Motor neuron (in vitro differentiated cells): ENCODE results near the gene SLC9A3. TPM values are rescaled to one million over a fixed set of nuclear protein-coding genes. Genes with fewer than 3 reads are reported as not detected.
A peak's percentile ranks its signal among the peaks of the same experiment; 100 is the strongest.

ENCODE experiments used
- ATAC-seq, 8 experiments: fragments of 200-7000 bp; cut with Tn5 transposase; replicated peaks in 6 of 8; 2 replicates each; pipeline ENCODE4 v1.8.0; 2021; ENCODE audit warnings: mild to moderate bottlenecking in 8 of 8, moderate library complexity in 8 of 8
- H3K27ac ChIP-seq, 2 donors: fragments of 250-450 bp; sonication (Bioruptor Pico); 2 replicates each; pipeline ENCODE4 v1.9.0; 2021; ENCODE audit warnings: antibody characterized with exemption in 2 of 2, mild to moderate bottlenecking in 2 of 2, moderate library complexity in 1 of 2
- H3K4me1 ChIP-seq, 2 donors: fragments of 250-450 bp; sonication (Bioruptor Pico); replicated peaks in 1 of 2; 2 replicates each; pipeline ENCODE4 v1.6.1; 2021; ENCODE audit warnings: antibody characterized with exemption in 2 of 2, mild to moderate bottlenecking in 2 of 2, moderate library complexity in 1 of 2
- H3K4me3 ChIP-seq, 5 donors: fragments of 250-450 bp; sonication (Bioruptor Pico); 2 replicates each; pipeline ENCODE4 v1.9.0; 2021; ENCODE audit warnings: antibody characterized with exemption in 5 of 5, mild to moderate bottlenecking in 5 of 5, moderate library complexity in 4 of 5
- WGBS, 10 experiments: fragments of 450-650 bp; shearing (Covaris generic); methylation state at CpG; one replicate each; pipeline ENCODE4 v1.0.0; 2022; 5-methylcytosine and 5-hydroxymethylcytosine counted together
- in situ Hi-C, 9 experiments: fragments of 400-800 bp; cut with MboI; loops; one replicate each; pipeline ENCODE4 v1.15.0; 2021; ENCODE audit warnings: low sequenced_read_pairs in 9 of 9, low pct_unique_long_range_greater_than_20kb in 2 of 9; ENCODE audit not compliant: unreplicated experiment in 9 of 9
- total RNA-seq, 8 experiments: library from RNA; unstranded; fragments of 300-600 nt; gene quantifications; 2 replicates each; pipeline versions ENCODE4 v1.2.3 to v1.2.4, GENCODE V29; 2022

SLC9A3 gene
- total RNA-seq, 8 experiments from 2014 or later, result 0.97 to 92.5 (median 1.6) TPM

DNA sequence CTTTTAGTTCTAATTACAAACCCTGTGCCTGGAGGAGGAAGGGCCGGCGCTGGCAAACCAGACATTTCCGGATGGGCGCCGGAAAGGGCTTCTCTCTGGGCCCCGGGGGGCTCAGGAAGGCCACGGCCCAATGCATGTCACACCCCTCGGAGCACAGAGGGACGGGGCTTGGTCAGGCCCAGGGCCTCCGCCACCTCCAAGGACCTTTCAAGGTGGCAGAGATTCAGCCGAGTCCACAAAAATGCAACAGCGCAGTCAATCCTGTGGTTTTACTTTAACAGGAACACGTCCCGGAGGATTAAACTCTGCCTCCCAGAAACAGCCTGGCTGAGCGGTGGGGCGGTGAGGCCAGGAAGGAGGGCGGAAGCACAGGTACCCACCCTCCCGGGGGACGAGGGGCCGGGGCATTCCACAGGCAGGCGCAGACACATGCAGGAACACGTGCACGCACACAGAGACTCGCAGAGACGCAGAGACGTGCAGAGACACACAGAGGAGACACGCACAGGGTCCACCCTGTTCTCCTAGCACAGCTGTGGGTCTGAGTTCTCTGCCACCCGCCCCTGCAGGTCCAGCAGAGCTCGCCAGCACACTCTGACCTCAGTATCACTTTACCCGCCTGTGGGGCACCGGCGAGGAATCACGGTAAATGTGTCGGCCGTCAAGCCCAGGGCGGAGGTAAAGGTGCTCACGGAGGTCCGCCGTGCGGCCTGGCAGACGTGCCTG is 23.0 kb downstream of the SLC9A3 start:
- Histone ChIP-seq H3K4me3 (no peak overlapping the region), H3K4me1 (peaks cover 0 to 3% of the 10 kb centered on the region in 2 donors), H3K27ac (no peak overlapping the region)
- in situ Hi-C loops, result no loop called here
- 53 to 82% (median 67%) methylated on average over 2 to 11 of the region's 41 CpGs; no CpG with 5 or more reads in 5 of the 10 experiments for WGBS, 10 experiments
- no peak for ATAC-seq

DNA sequence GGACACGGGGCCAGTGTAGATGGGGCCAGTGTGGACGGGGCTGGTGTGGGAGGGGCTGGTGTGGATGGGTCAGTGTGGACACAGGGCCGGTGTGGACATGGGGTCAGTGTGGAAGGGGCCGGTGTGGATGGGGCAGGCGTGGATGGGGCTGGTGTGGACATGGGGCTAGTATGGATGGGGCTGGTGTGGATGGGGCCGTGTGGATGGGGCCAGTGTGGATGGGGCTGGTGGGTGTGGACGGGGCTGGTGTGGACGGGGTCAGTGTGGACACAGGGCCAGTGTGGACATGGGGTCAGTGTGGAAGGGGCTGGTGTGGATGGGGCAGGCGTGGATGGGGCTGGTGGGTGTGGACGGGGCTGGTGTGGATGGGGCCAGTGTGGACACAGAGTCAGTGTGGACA is 23.8 kb downstream of the SLC9A3 start:
- WGBS, 10 experiments, result no CpG with 5 or more reads among the region's 10 CpGs
- H3K4me3 ChIP-seq, result no peak overlapping the region
- in situ Hi-C loops, result no loop called here
- peak in 1 of 8 experiments; percentile 6 for ATAC-seq
- H3K4me1 ChIP-seq, result peaks cover 0 to 3% of the 10 kb centered on the region in 2 donors
- no peak overlapping the region for H3K27ac ChIP-seq

GRCh38 chr5:499233-500209 is 24.7 kb downstream of the SLC9A3 start:
- in situ Hi-C loops, result no loop called here

DNA sequence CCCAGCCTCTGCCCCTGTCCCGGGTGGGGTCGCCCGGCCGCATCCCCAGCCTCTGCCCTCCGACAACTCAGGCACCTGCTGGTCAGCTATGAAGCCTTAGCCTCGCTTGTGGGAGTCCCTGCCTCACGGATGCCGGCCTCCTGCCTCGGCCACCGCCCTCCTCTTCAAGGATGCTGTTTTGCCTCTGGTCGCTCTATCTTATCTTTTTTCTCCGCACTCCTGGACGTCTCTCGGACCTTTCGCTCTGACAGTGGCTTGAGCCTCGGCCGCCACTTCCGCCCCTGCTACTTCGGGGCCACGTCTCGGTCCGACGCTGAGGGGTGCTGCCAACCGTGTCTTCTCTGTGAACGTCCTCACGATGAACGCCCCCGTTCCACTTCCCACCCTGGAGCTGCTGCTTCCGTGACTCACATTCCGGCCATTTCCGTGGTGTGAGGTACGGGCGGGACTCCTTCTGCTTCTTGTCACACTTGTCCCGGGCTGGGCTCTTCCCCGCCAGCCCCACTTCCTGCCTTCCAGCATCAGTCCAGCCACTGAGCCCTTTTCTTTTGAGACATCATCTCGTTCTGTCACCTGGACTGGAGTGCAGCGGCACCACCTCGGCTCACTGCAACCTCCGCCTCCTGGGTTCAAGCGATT is 26.3 kb downstream of the SLC9A3 start:
- no peak overlapping the region for H3K4me3 ChIP-seq
- in situ Hi-C loops, result no loop called here
- peaks cover 5% of the 10 kb centered on the region in 2 donors for H3K4me1 ChIP-seq
- no peak for ATAC-seq
- 13 to 80% (median 64%) methylated on average over 1 to 13 of the region's 40 CpGs; no CpG with 5 or more reads in 4 of the 10 experiments for WGBS, 10 experiments
- H3K27ac ChIP-seq, result no peak overlapping the region

More at GRCh38 chr5:499233-500209, 24.7 kb downstream of the SLC9A3 start:
- Histone ChIP-seq H3K4me3 (no peak overlapping the region), H3K4me1 (peaks cover 0 to under 1% of the 10 kb centered on the region in 2 donors), H3K27ac (no peak overlapping the region)
- WGBS, 10 experiments, result 17 to 83% (median 50%) methylated on average over 1 to 18 of the region's 32 CpGs; no CpG with 5 or more reads in 3 of the 10 experiments
- no peak for ATAC-seq

DNA sequence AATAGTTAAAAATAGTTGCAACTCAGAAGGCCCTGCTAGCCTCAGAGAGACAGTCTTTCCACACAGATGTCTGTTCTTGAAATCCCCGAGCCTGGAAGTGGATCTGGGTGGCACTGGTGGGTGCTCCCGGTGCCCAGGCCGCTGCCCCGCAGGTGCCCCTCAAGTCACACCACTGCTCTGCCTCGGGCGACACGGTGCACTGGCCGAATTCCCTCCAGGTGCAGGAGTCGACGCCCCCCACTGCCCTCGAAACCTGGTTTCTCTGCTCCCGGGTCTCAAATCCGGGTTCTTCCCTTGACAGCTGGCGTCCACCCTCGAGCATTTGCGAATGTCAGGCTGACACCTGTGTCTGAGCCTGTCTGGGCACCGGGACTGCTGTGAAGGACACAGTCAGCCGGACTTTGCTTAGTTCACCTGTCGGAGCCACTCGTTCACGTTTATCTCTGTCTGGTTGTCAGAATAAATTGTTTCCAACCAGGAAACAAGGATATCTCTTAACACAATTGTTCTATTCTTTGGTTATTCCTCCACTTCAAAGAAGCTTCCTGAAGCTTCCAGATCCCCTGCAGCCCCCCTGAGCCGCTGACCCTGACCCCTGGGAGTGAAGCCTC is 27.1 kb downstream of the SLC9A3 start:
- in situ Hi-C loops, result no loop called here
- H3K4me3 ChIP-seq, result no peak overlapping the region
- peaks cover 7 to 11% of the 10 kb centered on the region in 2 donors for H3K4me1 ChIP-seq
- no peak overlapping the region for H3K27ac ChIP-seq
- 4 to 77% (median 42%) methylated on average over 2 to 5 of the region's 22 CpGs; no CpG with 5 or more reads in 4 of the 10 experiments for WGBS, 10 experiments
- no peak for ATAC-seq

- in situ Hi-C loops, result no loop called here
- Histone ChIP-seq H3K4me1 (peaks cover 7 to 14% of the 10 kb centered on the region in 2 donors), H3K4me3 (no peak overlapping the region), H3K27ac (no peak overlapping the region)
- no peak for ATAC-seq
- WGBS, 10 experiments, result 0 to 100% (median 28%) methylated on average over 1 to 11 of the region's 19 CpGs; no CpG with 5 or more reads in 5 of the 10 experiments
Observed at GRCh38 chr5:496028-496427, 28.2 kb downstream of the SLC9A3 start.

DNA sequence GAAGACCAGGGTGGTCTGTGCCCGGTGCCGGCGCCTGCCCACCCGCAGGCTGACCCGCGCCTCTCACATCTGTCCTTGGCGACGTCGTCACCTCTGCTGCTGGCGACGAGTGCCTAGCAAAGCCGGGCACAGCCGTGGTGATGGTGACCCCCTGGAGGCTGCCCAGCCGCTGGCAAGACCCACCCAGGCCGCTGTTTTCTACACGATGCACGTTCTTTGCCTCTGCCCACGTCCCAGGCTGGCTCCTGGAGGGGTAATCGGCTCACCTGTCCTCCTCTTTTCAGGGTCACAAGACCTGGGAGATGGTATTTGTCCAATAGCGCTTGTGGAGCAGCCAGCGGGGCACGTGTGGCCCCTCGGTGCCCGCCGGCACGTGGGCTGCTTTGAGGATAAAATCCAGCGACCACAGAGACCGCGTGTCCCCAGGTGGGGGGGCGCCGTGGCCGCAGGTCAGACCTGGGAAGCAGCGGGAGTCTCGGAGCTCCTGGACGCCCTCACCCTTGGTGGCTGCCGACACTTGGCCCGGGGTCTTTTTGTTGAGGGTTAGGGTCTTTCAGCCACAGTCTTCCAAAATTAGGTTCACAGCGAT is 29.5 kb downstream of the SLC9A3 start:
- H3K27ac ChIP-seq, result no peak overlapping the region

GRCh38 chr5:493758-494157 is 30.5 kb downstream of the SLC9A3 start:
- H3K4me3 ChIP-seq, result no peak overlapping the region
- no peak overlapping the region for H3K27ac ChIP-seq
- no CpG with 5 or more reads among the region's 13 CpGs for WGBS, 10 experiments
- in situ Hi-C loops, result no loop called here
- H3K4me1 ChIP-seq, result peaks cover 7 to 14% of the 10 kb centered on the region in 2 donors
- peak in 4 of 8 experiments; percentile 2 to 27 (median 14) for ATAC-seq

More for the DNA sequence above, 29.5 kb downstream of the SLC9A3 start:
- no peak overlapping the region for H3K4me3 ChIP-seq
- in situ Hi-C loops, result no loop called here
- H3K4me1 ChIP-seq, result peaks cover 7 to 14% of the 10 kb centered on the region in 2 donors
- ATAC-seq, result no peak
- WGBS, 10 experiments, result 65 to 89% (median 74%) methylated on average over 3 to 8 of the region's 38 CpGs; no CpG with 5 or more reads in 7 of the 10 experiments

GRCh38 chr5:493119-493701 is 31.0 kb downstream of the SLC9A3 start:
- in situ Hi-C loops, result no loop called here
- peak; percentile 8 to 89 (median 71) for ATAC-seq
- 0 to 75% (median 27%) methylated on average over 1 to 5 of the region's 26 CpGs; no CpG with 5 or more reads in 5 of the 10 experiments for WGBS, 10 experiments
- Histone ChIP-seq H3K27ac (no peak overlapping the region), H3K4me3 (no peak overlapping the region), H3K4me1 (peaks cover 7 to 14% of the 10 kb centered on the region in 2 donors)

GRCh38 chr5:492314-492893 is 31.8 kb downstream of the SLC9A3 start:
- peaks cover 7 to 14% of the 10 kb centered on the region in 2 donors for H3K4me1 ChIP-seq

GRCh38 chr5:491856-492155 is 32.4 kb downstream of the SLC9A3 start:
- no peak for ATAC-seq
- no peak overlapping the region for H3K4me3 ChIP-seq
- WGBS, 10 experiments, result no CpG with 5 or more reads among the region's 19 CpGs
- in situ Hi-C loops, result no loop called here
- peaks cover 7 to 14% of the 10 kb centered on the region in 2 donors for H3K4me1 ChIP-seq
- H3K27ac ChIP-seq, result no peak overlapping the region

More at GRCh38 chr5:492314-492893, 31.8 kb downstream of the SLC9A3 start:
- in situ Hi-C loops, result no loop called here
- WGBS, 10 experiments, result no CpG with 5 or more reads among the region's 18 CpGs
- Histone ChIP-seq H3K4me3 (no peak overlapping the region), H3K27ac (no peak overlapping the region)
- ATAC-seq, result peak in 4 of 8 experiments; percentile 3 to 23 (median 10)
